ENCODE results near the gene HS6ST2.

DNA sequence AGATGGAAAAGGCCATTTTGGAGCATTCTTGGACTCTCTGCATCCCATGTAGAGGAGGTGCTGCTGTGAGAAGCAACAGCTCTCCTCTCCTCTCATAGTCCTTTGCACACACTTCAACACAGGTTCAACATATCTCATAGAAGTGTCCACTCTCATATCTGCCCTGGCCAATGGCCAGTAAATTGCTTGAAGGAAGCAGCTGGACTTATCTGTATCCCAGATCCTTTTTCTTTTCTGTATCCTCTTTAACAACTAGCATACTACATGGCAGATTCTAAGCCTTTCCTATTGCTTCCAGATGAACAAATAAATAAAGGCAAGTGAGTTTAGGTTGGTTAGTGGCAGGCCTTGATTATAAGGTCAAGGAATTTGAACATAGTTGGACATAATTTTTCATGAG lies 122.0 kb downstream of the HS6ST2 start:
- no peak for TF ChIP-seq ZNF155 (tag by site-specific recombination; IDR thresholded peaks at IDR 0.05)
- no peak for TF ChIP-seq ZBTB7A (tag by site-specific recombination; IDR thresholded peaks at IDR 0.05; ENCODE audit: low read depth)
- no peak for TF ChIP-seq ZNF174 (tag by site-specific recombination; IDR thresholded peaks at IDR 0.05)
- no peak for TF ChIP-seq YY1 (tag by site-specific recombination; IDR thresholded peaks at IDR 0.05)
- TF ChIP-seq ZNF423 (tag by site-specific recombination; IDR thresholded peaks at IDR 0.05), result no peak
- TF ChIP-seq TCF7L2 (IDR thresholded peaks at IDR 0.05; ENCODE audit: borderline replicate concordance, low read depth, low read length), result no peak
- TF ChIP-seq, protein P1, sequence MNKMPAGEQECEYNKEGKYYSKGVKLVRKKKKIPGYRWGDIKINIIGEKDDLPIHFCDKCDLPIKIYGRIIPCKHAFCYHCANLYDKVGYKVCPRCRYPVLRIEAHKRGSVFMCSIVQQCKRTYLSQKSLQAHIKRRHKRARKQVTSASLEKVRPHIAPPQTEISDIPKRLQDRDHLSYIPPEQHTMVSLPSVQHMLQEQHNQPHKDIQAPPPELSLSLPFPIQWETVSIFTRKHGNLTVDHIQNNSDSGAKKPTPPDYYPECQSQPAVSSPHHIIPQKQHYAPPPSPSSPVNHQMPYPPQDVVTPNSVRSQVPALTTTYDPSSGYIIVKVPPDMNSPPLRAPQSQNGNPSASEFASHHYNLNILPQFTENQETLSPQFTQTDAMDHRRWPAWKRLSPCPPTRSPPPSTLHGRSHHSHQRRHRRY (tag by site-specific recombination; IDR thresholded peaks at IDR 0.05), result no peak
- TF ChIP-seq ZNF175 (tag by site-specific recombination; IDR thresholded peaks at IDR 0.05), result no peak
- TF ChIP-seq ZNF169 (tag by site-specific recombination; IDR thresholded peaks at IDR 0.05), result no peak
- TF ChIP-seq, protein P2, sequence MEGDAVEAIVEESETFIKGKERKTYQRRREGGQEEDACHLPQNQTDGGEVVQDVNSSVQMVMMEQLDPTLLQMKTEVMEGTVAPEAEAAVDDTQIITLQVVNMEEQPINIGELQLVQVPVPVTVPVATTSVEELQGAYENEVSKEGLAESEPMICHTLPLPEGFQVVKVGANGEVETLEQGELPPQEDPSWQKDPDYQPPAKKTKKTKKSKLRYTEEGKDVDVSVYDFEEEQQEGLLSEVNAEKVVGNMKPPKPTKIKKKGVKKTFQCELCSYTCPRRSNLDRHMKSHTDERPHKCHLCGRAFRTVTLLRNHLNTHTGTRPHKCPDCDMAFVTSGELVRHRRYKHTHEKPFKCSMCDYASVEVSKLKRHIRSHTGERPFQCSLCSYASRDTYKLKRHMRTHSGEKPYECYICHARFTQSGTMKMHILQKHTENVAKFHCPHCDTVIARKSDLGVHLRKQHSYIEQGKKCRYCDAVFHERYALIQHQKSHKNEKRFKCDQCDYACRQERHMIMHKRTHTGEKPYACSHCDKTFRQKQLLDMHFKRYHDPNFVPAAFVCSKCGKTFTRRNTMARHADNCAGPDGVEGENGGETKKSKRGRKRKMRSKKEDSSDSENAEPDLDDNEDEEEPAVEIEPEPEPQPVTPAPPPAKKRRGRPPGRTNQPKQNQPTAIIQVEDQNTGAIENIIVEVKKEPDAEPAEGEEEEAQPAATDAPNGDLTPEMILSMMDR (tag by site-specific recombination; IDR thresholded peaks at IDR 0.05), result no peak
- TF ChIP-seq, protein P3, sequence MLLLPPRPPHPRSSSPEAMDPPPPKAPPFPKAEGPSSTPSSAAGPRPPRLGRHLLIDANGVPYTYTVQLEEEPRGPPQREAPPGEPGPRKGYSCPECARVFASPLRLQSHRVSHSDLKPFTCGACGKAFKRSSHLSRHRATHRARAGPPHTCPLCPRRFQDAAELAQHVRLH (tag by site-specific recombination; IDR thresholded peaks at IDR 0.05), result no peak
- no peak for TF ChIP-seq ZNF777 (tag by site-specific recombination; IDR thresholded peaks at IDR 0.05; ENCODE audit: borderline replicate concordance)
- TF ChIP-seq ZBTB17 (tag by site-specific recombination; IDR thresholded peaks at IDR 0.05), result no peak
- no peak for TF ChIP-seq SETDB1 (IDR thresholded peaks at IDR 0.05; ENCODE audit: insufficient read length, low read length)
